ENCODE results near the gene COL4A2. TPM values are rescaled to one million over a fixed set of nuclear protein-coding genes. Genes with fewer than 3 reads are reported as not detected.

The COL4A2 gene
- polyA plus RNA-seq, 1 donor: 443 TPM

DNA sequence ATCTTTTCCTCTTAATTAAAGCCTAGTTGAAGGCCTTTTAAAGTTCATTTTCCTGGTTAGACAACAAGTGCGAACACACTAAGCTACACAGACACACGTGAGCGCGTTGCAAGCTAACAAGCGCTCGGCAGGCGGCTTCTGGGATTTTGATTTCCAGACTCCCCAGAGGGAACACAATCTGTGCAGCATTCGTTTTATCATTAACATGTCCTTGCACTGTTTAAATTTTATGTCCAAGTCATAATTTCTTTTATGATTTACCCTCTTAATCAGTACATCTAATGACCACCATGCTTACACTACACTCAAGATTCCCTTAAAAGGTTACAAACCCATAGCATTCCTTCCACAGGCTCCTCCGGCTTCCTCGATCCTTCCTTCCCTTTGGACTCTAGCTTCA lies 16.9 kb upstream of the COL4A2 start:
- DNase-seq (ENCODE audit: low read depth): no peak

DNA sequence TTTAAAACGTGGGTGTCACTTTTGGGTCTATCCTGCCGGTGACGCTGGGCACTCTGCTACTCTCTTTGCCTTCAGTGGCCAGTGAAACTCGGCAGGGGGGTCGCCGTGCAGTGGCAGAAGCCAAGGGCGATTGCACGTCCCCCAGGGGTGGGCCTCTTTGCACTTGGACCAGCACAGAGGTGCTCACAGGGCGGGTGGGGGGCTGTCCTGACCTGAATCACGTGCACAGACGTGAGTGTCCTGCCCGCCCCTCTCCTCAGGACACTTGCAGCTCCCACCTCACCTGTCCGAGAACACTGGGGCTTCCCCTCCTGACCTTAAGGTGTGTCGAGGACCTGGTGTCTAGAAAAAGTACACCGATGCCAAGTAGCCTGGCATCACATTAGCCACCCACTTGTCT lies 16.3 kb upstream of the COL4A2 start:
- no peak for DNase-seq (ENCODE audit: low read depth)

DNA sequence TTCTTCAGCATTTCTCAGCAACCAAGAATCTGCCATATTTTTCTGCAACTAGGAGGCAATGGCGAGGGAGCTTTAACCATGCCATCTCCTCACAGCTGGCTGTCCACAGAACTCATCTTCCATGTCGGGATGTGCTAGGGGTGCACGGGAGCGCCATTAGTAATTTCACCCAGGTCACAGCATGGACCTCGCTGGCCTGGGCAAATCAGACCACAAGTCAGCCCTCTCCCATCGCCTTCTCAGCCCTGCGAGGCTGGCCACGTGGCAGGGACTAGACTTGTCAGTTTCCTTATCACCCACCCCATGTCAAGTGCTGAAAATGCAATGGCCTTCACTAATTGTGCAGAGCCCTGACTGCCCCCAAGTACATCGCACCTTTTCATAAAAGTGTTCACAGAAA lies 15.8 kb upstream of the COL4A2 start:
- DNase-seq (ENCODE audit: low read depth): no peak

DNA sequence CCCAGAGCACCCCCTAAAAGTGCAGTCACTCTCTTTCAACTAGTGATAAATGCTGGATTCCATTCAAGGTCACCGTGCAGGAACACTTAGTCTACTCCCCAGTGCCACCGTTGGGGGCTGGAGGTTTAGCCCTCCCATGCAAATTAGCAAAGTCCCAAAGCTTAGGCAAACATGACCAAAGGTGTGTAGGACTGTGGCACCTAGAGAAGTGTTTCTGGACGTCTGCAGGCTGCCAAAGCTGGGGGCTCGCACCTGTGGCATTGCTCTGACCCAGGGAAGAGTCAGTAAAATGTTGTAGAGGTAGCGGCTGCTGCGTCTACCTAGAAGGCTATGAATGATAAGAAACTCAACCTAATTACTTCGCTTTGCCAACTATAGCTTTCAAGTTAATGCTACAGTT lies 14.0 kb upstream of the COL4A2 start:
- no peak for DNase-seq (ENCODE audit: low read depth)

DNA sequence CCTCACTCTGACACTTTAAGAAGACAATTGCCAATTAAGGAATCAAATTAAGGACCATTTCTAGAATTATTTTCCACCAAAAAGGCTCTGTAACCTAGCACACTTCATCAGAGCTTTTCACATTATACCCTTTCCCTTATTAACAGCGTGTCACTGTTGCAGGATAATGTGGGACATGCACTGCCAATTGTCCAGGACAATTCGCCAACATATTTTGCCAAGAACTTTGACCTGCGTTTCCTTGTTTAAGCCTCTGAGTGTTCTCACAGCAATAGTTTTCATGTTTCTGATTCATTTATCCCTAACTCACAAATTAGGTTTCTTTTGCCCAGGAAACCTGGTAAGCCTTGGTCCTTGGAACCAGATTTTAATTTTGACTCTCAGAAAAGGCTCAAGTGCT lies 13.4 kb upstream of the COL4A2 start:
- DNase-seq (ENCODE audit: low read depth): no peak

DNA sequence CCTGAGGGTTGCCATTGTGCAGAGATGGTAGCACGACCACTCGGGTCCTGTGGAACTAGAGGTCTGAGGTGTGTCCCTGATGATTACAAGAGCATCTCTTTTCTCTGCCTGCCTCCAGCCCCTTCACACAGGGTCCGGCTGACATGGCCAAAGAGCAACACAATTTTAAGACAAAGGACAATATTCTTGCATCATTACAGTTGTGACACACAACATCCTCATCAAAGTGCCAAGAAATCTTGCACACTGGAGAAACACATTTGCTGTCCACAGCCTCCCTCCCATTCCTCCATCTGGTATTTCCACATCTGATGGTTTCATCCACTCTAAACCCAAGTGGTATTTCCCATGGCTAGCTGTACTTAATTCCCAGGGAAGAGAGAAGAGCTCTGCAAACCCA lies 12.9 kb upstream of the COL4A2 start:
- DNase-seq (ENCODE audit: low read depth): no peak

DNA sequence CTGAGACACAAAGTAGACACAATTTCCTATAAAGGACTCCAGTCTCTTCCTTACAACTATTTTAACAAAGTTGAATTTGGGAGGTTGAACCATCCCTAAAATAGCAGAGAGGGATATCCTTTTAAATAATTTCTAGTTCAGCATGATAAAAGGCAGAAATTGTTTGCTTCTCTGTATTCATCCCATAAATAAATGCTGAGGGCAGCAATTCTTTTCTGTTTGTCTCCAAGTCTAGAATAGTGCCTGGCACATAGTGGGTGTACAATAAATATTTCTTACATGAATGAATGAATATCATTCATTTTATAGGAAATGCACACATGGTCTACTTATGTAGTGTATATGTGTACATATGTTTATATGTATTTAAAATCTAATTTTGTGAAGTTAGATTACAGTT lies 12.5 kb upstream of the COL4A2 start:
- no peak for DNase-seq (ENCODE audit: low read depth)

DNA sequence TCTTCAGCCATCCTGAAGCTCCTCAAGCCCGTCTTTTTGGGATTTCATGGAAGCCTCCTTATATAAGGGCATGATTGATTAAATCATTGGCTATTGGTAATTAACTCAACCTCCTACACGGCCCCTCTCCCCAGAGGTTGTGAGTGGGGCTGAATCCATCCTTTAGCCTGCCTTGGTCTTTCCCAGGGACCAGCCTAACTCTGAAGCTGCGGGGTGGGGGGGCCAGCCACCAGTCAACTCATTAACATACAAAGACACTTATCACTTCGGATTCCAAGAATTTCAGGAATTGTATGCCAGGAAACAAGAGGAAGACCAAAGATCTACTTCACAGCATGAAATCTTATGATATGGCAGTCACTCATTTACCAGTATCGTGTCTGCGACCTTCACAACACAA lies 10.1 kb upstream of the COL4A2 start:
- no peak for DNase-seq (ENCODE audit: low read depth)

DNA sequence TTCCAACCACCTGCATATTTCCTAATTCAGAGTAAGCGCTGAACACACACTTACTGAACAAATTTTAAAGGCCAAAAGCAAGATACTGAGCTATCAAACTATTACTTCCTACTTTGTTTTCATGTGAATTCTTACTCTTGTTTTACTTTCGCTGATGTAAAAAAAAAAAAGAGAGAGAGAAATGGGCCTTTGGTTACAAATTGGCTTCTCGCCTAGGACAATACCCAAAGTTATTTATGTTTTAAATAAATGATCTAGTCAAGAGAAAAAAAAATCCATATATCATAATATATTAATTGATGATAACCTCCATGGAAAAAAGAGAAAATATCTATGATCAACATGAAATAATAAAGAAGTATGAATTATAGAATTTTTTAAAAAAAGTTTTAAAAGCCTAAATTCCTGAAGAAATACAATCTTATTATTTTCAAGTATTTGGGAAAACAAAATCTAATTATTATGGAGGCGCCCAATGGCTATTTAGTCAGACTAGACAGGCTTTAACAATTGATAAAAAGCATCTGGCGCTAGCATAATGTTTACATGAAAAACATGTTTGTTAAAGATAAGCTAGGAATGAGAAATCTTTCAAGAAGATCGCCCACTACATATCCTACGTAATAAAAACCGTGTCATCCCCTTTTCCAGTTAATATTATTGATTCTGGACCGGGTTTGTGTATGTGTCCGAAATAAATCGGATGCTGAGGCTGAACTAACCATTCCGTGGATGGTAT lies 9.1 kb upstream of the COL4A2 start:
- DNase-seq (ENCODE audit: low read depth): no peak

DNA sequence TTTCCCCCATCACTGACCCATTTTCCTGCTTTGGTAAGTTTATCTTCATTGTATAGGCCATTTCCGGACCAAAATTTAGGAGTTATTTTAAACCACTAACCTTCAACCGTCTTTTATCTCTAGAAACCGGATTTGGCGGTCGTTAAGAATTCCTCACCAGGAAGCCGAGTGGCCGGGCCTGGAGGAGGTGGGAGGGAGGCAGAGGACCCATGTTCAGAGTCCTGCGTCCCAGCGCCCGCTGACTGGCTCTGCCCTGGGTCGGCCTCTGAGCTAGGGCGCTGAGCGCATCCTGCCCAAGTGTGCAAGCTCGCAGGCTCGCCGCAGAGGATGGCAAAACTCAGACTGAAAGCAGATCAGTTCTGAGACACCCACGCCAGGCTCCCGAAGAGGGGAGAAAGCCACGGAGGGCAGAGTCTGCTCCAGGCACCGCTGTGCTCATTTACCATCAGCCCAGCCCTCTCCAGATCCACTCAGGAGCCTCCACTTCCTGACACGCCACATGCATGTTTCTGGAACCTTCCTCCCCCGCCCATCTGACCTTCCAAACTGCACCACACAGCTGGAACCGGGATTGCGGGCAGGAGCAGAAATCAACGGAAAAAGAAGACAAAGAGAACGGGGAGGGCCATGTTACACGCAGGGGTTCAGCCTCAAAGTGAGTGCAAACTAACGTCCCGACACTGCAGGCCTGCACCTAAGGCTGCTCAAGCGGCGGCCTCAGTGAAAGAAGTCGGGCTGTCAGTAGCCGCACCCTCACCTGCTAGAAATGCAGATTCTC lies 8.4 kb upstream of the COL4A2 start:
- no peak for DNase-seq (ENCODE audit: low read depth)

DNA sequence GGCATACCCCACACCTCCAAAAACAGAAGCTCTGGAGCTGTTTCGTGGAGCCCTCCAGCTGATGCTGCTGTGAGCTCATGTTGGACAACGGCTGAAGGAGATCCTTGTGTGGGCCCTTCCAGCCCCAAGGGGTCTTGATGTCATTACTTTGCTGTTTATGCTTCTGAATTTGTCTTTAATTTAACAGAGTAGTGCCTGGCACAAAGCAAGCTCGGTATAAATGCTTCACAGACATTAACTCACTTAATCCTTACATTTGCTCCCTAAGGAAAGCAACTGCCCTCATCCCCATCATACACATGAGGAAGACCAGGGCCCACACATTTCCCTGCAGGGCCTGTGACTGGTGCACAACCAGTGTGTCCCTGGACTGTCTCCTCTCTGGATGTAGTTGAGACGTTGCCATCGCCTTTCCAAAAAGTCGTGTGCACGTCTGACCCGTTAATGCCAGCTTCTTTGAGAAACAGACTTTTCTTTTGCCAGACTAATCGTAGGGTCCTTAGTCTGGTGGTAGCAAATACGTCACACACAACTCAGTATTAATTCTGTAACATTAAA lies 7.7 kb upstream of the COL4A2 start:
- no peak for DNase-seq (ENCODE audit: low read depth)

DNA sequence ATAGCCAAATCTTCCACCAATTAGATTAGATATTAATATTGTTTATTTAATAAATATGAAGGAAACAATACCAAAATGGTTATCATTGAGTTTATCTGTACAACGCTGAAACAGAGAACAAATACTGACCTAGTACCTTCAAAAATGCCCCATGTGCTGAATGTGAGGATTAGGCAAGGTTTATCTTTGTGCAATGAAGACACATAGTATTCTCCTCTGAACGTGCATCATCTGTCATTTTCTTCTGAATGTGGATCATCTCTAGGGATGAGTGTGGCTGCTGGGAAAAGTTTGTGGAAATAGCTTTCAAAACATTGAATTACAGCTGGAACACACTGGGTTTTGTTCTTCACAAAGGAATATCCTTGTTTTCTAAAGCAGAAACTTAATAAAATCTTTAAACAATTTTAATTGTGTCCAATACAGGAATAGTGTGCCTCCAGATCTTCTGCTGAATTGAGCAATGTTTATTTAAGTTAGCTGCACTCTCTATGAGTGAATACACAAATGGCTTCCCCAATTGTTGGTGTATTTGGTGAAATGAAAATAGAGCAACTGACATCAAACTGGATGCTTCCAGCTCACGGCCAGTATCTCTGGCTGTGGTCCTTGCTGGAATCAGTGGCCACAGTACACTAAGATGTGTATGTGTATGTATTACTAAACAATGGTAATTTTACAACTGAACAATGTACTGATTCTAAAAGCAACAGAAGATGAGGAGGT lies 6.8 kb upstream of the COL4A2 start:
- no peak for DNase-seq (ENCODE audit: low read depth)

DNA sequence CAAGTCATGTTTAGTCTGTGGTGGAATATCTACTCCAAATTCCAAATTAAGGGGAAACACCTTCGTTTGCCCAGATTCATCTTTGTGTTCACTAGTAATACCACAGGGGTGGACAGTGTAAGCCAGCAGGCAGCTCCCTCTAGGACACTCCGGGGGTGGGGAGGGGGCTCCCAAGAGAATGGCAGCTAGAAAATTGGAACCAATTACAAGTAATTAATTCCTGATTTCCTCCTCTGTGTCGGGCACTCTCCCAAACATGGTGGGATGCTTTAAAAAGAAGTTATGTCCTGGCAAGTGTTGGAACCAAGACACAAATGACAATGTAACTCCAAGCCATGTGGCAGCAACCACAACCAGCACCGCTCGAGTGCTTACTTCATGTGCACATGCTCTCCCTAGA lies 6.0 kb upstream of the COL4A2 start:
- no peak for DNase-seq (ENCODE audit: low read depth)

DNA sequence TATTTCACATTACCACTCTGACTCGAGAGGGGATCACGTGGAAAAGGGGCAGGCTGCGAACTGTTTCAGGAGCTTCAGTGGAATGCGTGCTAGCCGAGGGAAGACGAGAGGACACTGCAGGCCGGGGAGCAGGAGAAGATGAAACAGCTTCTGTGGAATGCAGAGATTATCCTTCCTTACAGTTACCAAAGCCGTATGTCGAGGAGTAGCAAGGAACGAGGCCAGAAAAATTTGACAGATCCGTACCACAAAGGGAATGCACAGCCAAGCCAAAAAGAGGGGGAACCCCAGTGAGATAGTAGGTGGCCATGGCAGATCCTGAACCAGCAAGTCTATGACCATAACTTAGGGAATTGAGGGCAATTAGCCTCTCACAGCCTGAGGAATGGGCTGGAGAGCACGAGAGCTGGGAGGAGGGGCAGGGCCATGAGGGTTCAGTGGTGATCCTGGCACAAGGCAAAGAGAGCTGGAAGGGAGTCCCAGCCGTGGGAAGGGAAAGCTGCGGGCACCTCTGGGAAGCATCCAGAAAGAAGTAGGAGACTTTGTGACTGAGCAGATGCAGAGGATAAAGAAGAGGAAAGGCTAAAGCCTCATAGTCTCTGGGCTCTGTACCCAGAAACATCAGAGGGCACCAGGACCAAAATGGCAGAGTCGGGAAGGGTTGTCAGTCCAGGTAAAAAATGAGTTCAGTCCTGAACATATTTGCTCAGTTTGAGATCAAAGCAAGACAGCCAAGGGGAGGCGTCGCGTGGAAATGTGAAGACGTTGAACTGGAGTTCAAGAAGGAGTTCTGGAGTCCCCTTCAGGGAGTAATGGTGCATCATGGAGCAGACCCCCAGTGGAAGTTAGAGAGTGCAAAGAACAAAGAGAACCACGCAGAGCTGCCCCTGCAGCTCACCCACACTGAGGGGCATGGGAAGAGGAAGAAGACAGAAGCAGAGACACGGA lies 5.2 kb upstream of the COL4A2 start:
- DNase-seq (ENCODE audit: low read depth): no peak

DNA sequence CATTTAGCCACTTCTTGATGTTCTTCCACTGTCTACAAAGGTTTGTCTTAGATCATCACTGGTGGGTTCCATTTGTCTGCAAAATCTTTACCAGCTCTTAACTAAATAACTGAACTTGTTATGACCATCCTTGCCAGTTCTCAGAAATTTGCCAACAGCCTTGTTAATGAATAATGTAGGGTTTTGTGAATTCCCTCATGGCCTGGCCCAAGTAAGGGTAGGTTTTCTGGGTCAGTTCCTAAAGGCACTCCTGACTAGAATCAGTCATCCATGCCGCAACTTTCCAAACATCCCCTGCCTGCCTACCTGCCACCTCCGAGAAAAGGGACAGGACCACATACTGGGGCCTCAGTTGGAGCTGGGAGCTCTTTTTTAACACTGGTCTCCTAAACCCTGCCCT lies 4.1 kb upstream of the COL4A2 start:
- DNase-seq (ENCODE audit: low read depth): no peak

DNA sequence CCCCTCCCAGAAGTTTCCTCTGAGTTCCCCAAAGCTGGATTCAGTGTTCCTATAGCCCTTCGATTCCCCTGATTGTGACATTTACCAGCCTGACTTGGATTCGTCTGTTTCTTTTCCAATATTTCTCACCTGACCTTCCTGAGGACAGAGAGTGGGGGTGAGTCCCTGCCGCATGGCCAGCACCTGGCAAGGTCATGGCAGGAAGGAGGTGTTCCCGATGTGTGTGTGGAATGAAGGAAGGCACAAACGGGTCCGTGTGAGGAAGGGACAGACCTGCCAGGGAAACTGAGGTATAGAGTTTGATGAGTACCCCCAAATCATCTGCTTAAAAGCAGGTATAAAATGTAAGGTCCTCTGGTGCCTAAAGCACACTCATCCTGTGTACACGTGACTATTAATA lies 3.4 kb upstream of the COL4A2 start:
- no peak for DNase-seq (ENCODE audit: low read depth)

DNA sequence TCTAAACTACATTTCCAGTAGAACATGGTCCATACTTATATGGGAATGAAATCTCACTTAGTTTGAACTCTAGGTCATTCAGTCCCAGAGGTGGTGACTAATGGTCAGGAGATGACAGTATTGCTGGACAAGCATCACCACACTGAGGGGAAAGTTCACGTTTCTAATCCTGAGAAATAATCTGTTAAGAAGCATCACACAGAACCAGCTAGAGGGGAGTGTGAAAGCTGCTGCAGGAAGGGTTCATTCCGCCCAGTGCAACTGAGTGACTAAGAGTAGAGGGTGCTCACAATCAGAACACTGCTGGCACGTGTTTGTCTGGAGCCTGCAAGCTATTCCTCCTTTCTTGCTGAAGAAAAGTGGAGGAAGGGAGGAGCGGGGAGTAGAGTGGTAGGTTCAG lies 2.8 kb upstream of the COL4A2 start:
- DNase-seq (ENCODE audit: low read depth): no peak

DNA sequence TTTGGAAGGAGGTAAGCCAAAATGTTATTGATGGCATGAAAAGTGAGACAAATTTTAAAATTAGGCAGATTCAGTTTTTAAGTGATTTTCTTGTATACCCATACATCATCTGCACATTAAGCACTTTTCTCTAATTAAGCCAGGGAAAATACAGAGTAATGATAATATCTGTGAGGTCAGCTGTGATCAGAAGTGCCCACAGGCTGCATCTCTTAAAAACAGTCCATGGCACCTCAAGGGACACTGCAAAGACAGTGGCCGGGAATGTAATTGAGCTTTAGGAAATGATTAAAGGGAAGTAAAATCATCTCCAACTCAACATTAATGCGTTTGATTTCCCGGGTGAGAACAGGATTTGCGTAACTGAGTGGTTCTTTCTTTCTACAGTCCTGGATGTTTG lies 2.1 kb upstream of the COL4A2 start:
- DNase-seq (ENCODE audit: low read depth): no peak

DNA sequence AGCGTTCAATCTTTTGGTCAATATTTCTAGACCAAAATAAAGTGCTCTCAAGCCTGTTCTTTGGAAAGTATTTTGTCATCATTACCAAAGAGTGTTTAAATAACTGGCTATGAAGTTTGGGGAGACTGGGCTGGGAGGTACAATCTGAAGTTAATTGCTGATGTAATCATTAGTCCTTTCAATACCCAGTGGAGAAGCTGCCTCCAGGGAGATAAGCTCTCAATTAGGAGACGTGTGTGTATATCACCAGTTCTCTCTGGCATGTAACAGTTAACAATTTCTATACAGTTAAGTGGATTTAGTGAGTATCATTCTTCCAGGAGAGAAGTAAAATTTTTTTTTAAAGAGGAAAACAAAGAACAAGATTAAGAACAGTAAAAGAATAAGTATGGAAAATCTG lies 1.5 kb upstream of the COL4A2 start:
- DNase-seq (ENCODE audit: low read depth): no peak

DNA sequence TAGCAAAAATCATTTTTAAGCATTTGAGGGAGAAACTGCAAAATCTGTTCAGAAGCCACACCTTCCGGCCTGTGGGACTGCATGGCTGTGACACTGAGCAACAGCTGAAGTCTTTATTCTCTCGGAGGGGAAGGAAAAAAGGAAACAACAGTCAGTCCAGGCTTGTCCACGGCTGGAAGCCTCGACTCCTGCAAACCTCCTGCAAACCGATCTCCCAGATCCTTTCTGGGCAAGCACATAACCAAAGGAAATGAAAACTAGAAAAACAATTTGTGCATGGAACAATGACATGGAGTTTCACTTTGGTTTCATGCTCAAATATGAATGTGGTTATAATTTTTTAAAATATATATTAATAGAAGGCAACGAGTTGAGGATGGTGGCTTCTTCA lies 1.1 kb upstream of the COL4A2 start:
- no peak for DNase-seq (ENCODE audit: low read depth)

DNA sequence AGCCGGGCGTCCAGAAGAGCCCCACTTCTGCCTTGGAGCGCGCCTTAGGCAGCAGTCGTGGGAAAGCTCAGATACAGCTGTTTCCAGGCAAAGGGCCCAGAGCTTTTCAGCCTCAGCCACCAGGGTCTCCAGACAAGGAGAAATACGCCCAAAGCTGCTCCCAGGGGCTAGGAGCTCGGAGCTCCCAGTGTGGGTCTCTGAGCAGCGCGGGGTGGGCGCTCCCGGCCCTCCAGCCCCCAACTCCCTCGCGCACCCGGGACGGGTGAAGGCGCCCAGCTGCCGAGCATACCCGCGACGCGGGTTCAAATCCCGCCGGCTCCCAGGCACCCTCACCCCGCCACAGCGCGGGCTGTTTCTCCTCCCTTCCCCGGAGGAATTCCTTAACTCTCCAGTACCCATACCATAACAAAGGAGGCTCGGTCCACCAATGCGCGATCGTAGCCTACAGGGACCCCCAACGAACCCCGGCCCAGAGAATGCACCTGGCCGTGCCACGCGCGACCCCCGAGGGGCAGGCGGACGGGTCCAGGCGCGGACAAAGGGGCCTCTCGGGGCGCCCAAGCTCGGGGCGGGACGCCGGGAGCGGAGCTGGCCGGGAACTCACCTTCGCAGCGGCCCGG lies 634 bp upstream of the COL4A2 start:
- DNase-seq (ENCODE audit: low read depth): no peak
